Fibroblast of upper back skin (primary cell): ENCODE results near the gene CYP4F12.
"Not testable (repeated sequence)": the region's sequence is repeated elsewhere in the genome, so short reads cannot be mapped to it uniquely, and the experiment has no call there.

Experiments used
- DNase-seq: peaks from one replicate; pipeline ENCODE4 v3.0.0-alpha.2; 2013

Gene CYP4F12

DNA sequence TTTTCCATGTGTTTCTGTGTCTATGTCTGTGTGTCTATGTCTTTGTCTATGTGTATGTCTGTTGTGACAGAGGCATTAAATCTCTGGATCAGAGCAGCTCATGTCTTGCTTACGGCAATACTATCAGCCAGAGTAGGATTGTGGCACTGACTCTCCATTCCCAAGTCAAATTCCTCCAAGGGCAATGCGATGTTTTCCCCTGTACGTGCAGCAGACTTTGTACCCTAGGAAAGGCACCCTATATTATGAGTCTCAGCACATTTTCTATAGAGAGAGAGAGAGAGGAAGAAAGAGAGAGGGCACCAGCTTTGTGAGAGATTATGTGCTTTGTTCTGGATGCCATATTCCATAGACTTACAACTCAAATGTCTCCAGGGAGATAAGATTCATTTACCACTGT, 21.1 kb upstream of the CYP4F12 start:
- no peak for DNase-seq

DNA sequence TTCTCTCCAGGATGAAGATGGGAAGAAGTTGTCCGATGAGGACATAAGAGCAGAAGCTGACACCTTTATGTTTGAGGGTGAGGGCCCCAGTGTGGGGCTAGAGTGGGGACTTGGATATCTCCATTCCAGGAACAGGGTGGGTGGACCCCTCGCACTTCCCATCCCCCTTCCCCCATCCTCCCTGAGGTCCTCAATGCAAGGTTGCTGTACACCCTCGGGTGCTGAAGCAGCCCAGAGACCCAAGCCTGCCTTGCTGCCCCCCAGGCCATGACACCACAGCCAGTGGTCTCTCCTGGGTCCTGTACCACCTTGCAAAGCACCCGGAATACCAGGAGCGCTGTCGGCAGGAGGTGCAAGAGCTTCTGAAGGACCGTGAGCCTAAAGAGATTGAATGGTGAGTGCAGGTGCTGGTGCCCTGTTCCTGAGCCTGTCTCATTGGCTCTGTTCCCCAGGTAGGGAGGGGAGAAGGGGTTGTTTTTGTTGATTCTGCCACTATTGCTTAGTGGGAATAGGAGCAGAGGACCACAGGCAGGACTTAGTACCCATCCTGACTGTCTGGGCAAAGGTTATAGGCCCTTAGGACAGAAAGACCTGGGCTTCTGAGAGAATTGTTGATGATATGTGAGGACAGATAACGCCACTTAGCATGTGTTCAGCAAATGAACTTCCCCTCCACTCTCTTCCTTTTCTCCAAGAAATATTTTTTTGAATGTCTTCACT, 20.2 kb upstream of the CYP4F12 start:
- no peak for DNase-seq

DNA sequence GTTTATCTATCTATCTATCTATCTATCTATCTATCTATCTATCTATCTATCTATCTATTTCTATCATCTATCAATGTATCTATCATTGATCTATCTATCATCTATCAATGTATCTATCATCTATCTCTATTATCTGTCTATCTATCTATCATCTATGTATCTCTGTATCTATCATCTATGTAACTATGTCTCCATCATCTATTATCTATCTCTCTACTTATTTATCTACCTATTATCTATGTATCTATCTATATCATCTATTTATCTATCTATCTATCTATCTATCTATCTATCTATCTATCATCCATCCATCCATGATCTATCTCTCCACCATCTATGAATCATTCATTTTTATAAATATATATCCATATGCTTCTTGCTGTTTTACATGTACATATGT, 16.4 kb upstream of the CYP4F12 start:
- DNase-seq, result no peak

DNA sequence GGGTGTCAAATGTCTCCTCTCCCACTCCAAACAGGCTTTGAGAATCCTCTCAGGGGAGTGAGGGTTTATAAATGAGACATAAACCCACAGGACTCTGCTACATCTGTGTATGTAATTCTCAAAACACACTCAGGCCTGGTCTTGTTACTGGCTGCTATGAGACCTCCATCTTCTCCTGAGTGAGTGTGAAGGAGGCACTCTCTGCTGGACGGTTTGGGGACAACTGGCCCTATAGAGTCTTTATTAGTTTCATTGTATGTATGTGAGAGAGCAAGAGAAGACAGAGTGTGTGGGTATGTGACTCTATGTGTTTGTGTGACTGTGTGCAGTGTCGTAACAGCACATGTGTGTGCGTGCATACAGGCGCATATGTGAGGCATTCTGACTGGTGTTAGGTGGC, 9.6 kb upstream of the CYP4F12 start:
- DNase-seq, result no peak

DNA sequence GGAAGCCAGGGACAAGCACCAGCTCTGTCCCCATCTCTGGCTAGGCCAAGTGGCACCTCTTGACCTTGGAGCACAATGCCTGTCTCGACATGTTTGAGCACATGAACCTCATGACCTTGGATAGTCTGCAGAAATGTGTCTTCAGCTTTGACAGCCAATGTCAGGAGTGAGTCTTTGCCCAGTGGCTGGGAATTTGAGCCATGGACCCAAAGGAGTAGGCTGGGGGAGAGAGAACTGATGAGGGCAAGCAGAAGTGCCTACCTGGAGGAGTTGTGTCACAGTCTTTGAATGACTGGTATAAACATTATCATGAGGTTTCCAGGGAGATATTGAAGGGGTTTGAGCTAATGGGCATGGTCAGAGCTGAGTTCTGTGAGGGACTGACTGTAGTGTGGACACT, 6.7 kb upstream of the CYP4F12 start:
- DNase-seq, result no peak

DNA sequence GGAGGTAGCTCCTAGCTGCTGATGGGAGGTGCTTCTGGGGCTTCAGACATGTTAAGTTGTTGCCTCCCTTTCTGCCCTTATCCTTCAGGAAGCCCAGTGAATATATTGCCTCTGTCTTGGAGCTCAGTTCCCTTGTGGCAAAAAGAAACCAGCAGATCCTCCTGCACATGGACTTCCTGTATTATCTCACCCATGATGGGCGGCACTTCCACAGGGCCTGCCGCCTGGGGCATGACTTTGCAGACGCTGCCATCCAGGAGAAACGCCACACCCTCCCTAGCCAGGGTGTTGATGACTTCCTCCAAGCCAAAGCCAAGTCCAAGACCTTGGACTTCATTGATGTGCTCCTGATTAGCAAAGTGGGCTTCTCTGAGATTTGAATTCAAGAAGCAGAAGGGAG, 6.0 kb upstream of the CYP4F12 start:
- DNase-seq, result no peak

DNA sequence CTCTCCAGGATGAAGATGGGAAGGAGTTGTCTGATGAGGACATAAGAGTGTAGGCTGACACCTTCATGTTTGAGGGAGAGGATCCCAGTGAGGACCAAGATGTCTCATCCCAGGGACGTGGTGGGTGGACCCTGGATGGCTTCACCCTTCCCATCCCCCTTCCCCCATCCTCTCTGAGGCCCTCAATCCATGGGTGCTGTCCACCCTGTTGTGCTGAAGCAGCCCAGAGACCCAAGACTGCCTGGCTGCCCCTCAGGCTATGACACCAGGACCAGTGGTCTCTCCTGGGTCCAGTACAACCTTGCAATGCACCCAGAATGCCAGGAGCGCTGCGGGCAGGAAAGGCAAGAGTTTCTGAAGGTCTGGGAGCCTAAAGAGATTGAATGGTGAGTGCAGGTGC, 3.4 kb upstream of the CYP4F12 start:
- DNase-seq, result no peak

DNA sequence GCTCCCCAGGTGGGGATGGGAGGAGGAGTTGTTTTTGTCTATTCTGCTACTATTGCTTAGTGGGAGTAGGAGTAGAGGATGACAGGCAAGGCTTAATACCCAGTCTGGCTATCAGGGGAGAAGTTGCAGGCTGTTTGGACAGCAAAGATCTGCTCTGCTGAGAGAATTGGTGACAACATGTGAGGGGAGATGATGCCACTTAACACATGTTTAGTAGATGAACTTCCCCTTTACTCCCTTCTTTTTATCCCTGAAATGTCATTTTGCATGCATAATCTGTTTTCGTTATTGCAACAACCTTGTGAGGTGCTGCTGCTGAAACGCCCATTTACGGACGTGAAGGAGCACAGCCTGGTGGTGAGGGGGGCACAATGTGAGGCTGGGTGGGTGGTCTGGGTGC, 3.0 kb upstream of the CYP4F12 start:
- no peak for DNase-seq

DNA sequence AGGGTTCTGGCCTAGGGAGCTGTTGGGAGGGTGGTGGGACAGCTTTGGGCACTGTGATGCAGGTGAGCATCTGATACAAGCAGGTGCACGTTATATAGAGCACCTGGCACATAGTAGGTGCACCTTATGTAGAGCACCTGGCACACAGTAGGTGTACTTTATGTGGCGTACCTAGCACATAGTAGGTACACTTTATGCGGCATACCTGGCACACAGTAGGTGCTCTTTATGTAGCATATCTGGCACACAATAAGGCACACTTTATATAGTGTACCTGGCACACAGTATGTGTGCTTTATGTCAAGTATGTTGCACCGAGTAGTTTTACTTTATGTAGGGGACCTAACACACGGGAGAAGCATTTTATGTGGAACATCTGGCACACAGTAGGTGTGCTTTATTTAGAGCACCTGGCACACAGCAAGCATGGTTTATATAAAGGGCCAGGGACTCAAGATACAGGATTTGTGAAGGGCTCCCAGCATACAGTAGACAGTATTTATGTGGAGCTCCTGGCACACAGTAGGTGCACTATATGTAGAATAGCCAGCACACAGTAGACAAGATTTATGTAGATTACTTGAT, 1.6 kb upstream of the CYP4F12 start:
- no peak for DNase-seq

DNA sequence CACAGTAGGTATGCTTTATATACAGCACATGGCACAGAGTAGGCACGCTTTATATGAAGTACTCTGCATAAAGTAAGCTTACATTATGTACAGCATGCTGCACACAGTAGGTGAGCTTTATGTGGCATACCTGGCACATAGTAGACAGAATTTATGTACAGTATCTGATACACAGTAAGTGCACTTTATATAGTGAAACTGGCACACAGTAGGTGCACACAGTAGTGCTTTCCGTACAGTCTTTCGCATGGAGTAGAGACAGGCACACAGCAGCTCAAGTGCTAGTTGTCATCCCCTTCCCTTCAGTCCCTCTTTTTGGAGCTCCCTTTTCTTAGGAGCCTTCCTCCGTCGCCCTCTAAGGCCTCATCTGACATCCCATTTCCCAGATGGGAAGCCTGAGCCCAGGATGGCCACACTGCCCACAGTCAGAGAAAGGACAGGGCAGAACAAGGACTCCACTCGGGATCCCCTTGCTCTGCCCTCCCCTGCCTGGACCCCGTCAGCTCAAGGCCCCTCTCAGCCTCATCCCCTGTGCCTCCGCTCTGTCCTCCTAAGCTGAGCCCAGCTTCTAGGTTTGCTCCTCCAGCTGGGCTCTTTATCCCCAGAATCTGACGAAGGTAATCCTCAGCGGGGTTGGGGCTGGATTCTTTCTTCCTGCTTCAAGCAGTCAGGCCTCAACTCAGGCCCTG, 852 bp upstream of the CYP4F12 start:
- no peak for DNase-seq

DNA sequence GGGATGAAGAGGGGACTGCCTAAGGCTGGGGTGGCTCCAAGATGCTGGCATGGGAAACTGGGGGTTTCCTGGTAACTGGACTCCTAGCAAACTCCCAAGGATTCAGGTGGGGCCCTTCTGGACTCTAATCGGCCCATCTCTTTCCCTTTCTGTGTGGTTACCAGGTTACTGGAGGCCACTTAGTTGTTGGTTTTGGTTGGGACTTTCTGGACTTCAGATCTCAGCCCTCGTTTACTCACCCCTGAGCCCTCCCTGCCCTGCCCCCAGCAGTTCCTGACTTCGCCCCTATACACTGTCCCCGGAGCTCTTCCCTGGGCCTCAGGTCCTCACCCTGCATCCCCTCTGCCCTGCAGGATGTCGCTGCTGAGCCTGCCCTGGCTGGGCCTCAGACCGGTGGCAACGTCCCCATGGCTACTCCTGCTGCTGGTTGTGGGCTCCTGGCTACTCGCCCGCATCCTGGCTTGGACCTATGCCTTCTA, 328 bp downstream of the CYP4F12 start:
- no peak for DNase-seq

DNA sequence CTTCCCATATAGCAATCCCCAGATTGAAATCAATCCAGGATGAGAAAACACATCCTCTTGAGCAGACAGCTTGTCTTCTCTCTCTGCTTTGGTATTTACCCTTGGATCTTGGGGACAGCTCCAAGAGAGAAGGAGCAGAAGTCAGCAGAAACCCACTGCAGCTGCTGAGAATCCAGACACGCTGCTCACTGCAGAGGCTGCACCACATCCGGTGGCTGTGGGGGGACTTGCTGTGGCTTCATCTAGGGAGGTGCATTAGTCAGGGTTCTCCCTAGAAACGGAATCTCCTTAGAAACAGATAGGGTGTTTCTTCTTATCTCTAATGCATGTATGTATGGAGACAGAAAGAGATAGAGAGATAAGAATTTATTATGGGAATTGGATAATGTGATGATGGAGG, 2.7 kb downstream of the CYP4F12 start:
- no peak for DNase-seq

DNA sequence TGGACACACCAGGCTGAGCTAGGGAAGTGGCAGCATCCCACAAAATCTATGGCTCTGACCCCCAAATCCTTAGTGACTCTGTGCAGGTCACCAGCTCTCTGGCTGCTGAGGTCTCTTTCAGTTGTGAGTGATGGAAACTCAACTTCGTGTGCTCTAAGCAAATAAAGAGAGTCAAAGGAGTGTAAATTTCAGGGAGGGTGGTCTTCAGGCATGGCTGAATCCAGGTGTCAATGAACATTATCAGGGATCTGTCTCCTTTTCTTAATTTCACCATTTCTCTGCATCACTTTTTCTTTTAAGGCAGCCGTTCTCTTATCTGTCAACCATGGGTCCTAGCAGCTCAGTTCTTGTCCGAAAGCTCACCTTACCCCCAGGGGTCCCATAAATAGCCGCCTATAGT, 6.2 kb downstream of the CYP4F12 start:
- no peak for DNase-seq

DNA sequence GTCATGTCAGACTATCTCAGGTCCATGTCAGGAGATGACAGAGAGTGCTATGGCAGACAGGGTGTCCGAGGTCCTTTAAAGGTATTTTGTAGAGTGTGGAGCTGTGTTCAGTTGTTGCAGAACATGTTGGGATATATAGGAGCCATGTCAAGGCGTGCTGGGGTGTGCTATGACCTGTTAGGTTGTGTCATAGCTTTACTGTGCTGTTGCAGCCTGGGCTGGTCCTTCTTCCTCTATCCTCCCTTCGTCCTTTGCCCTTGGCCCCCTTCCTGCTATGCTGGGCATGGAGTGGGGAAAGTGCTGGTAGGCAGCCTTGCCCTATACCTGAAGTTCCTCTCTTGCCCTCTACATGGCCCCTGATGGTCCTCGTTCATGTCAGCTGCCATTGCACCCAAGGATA, 7.0 kb downstream of the CYP4F12 start:
- DNase-seq, result not testable (repeated sequence)

DNA sequence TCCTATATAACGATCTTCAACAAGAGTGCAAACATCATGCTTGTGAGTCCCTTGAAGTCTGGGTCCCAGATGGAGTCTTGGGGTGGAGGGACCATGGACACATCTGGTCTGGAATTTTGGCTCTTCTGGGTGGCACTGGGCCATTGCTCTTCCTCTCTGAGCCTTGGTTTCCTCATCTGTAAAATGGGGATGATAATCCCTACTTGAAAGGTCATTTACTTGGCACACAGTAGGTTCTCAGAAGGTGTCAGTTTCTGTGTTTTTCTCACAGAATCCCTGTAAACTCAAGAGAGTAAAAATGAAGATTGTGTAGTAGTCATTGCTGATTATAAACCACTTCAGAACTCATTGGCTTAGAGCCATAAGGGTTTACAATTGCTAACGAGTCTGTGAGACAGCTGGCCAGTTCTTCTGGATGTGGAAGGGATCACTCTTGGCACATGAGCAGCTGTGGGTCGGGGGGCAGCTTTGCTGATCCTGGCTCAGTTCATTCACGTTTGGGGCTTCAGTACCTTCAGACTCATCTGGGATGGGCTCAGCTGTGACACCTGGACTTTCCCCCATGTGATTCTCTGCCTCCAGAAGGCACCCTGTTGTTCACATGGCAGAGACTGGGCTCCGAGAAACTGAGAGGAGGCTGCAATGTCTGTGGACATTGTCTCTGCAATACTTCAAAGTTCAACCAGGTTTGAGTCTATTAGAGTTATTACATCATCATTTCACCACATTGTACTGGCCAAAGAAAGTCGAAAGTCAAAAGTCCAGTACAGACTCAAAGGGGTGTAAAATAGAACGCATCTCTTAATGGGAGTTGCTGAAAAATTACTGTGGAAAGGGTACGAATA, 7.8 kb downstream of the CYP4F12 start:
- DNase-seq, result no peak

DNA sequence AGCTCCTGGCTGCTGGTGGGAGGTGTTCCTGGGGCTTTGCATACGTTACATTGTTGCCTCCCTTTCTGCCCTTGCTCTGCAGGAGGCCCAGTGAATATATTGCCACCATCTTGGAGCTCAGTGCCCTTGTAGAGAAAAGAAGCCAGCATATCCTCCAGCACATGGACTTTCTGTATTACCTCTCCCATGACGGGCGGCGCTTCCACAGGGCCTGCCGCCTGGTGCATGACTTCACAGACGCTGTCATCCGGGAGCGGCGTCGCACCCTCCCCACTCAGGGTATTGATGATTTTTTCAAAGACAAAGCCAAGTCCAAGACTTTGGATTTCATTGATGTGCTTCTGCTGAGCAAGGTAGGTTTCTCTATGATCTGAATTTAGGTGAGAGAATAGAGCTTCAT, 10.5 kb downstream of the CYP4F12 start:
- no peak for DNase-seq

DNA sequence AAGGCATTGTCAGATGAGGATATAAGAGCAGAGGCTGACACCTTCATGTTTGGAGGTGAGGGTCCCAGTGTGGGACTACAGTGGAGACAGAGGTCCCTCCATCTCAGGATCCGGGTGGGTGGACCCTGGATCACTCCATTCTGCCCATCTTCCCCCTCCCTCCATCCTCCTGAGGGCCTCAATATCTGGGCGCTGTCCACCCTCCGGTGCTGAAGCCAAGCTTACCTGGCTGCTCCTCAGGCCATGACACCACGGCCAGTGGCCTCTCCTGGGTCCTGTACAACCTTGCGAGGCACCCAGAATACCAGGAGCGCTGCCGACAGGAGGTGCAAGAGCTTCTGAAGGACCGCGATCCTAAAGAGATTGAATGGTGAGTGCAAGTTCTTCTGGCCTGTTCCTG, 11.9 kb downstream of the CYP4F12 start:
- DNase-seq, result no peak

DNA sequence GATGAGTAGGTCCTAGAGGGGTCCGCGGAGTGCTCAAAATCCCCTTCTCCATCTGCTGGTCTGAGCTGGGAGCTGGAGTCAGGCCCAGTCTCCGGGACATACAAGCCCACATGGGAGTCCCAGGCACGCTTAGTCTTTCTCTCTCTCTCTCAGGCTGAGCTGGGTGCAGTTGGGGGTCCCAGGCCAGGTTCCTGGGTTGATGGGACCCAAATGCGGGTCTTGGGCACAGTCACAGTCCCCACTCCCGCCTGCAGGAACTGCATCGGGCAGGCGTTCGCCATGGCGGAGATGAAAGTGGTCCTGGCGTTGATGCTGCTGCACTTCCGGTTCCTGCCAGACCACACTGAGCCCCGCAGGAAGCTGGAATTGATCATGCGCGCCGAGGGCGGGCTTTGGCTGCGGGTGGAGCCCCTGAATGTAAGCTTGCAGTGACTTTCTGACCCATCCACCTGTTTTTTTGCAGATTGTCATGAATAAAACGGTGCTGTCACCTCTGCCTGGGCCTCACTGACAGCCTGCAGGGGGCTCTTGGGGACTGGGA, 23.8 kb downstream of the CYP4F12 start:
- no peak for DNase-seq

DNA sequence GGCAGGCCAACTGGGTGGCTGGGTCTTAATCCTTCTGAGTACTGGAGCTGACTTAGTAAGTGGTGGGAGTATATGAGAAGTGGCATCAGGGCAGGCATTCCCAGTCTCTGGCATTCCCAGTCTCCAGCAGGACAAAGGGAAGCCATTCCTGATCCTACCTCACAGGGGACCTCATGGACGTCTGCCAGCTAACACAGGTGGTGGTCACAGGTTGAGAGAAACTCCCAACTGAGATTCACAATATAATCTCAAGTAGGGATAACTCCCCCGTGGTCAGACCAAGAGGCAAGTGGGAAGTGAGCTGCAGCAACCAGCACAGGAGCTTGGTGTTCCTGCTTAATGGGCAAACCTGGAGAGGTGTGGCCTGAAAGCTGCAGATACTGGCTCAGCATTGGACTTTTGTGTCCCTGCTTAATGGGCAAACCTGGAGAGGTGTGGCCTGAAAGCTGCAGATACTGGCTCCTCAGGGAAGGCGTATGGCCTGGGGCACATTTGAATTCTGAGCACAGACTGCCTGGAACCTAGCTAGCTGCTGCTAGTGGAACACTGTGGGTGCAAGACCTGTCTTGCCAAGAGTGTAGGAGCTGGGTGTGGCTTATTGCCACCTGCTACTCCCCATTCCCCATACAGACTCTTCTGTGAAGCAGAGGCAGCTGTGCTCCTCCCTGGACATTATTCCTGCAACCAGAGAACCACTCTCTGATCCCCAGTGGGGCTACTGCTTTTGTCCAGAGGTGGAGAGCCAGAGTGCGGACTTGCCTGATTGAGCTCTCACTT, 29.1 kb downstream of the CYP4F12 start:
- DNase-seq, result no peak

DNA sequence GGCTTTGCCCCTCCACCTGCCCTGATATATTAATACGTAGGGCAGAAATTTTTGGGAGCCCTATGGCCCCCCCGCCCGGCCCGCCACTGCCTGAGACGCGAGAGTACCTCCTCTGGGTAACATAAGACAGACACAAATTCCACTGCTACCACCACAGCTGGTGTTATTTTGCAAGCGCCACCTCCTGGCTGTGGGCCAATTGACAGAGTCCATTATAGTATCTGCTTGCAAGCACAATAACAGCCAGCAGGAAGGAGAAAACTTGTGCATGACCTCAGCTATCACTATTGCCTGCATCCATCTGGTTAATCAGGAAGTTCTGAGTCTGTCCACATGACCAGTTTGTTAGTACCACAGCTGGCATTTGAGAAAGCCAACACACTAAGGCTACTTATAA, 29.6 kb downstream of the CYP4F12 start:
- peak; percentile 11 for DNase-seq

DNA sequence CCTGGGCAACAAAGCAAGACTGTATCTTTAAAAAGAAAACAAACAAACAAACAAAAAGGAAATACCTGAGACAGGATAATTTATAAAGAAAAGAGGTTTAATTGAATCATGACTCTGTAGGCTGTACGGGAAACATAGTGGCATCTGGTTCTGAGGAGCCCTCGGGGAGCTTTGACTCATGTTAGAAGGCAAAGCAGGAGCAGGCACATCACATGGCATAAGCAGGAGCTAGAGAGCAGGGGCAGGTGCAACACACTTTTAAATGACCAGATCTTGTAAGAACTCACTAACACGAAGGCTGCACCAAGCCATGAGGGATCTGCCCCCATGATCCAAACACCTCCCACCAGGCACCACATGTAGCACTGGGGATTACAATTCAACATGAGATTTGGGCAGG, 41.8 kb downstream of the CYP4F12 start:
- DNase-seq, result no peak

DNA sequence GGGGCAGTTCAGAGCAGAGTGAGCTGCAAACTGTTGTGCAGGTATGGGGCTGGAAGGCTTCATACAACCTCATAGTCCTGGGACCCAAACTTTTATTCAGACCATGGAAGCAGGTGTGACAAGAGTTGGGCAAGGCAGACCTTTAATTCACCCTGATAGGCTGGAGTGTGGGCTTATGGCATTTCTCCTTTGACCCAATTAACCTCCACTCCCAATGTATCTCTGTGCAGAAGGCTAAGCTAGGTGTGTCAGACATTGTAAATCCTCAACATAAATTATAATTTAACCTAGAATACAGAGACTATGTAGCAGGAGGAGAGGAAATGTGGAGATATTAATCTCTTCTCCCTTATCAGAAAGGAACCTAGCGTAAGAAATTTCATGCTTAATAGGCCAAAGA, 42.8 kb downstream of the CYP4F12 start:
- DNase-seq, result no peak
